Activated B cell treated with CpG ODN at 0.5 μM for 24 hours (primary cell): ENCODE measurements around the gene TBKBP1. TPM values are rescaled to one million over a fixed set of nuclear protein-coding genes. Genes with fewer than 3 reads are reported as not detected.
A peak's percentile ranks its signal among the peaks of the same experiment; 100 is the strongest.

Experiments used
- ATAC-seq: fragments of 200-7000 bp; cut with Tn5 transposase; one replicate; pipeline ENCODE4 v1.10.0; 2021; ENCODE audit warnings: low read depth, mild to moderate bottlenecking, moderate library complexity
- CTCF ChIA-PET: fragments of 350-600 bp; sonication (Branson Sonifier 250); formaldehyde crosslinking; loops from one replicate; lab custom pipeline; 2021; ENCODE audit warnings: antibody characterized with exemption; lab: Charles Lee
- POLR2A ChIA-PET: fragments of 350-600 bp; sonication (Branson Sonifier 250); formaldehyde crosslinking; loops from one replicate; lab custom pipeline; 2021; ENCODE audit warnings: antibody characterized with exemption; lab: Charles Lee
- DNase-seq: peaks from one replicate; pipeline ENCODE4 v3.0.0; 2022
- H3K27ac Mint-ChIP-seq: one replicate; pipeline ENCODE4 v1.8.0; 2020; ENCODE audit warnings: mixed read lengths
- H3K27me3 Mint-ChIP-seq: one replicate; pipeline ENCODE4 v1.8.0; 2021; ENCODE audit warnings: mixed read lengths
- H3K36me3 Mint-ChIP-seq: one replicate; pipeline ENCODE4 v1.8.0; 2021; ENCODE audit warnings: low read depth, mixed read lengths
- H3K4me1 Mint-ChIP-seq: one replicate; pipeline ENCODE4 v1.8.0; 2021; ENCODE audit warnings: mixed read lengths
- H3K4me3 Mint-ChIP-seq: one replicate; pipeline ENCODE4 v1.8.0; 2020; ENCODE audit warnings: mild to moderate bottlenecking, mixed read lengths
- H3K9me3 Mint-ChIP-seq: one replicate; pipeline ENCODE4 v1.8.0; 2020; ENCODE audit warnings: mixed read lengths
- CTCF ChIP-seq: fragments of 200-600 bp; IDR thresholded peaks from one replicate; pipeline ENCODE4 v1.8.0; 2022; ENCODE audit warnings: antibody characterized with exemption, mild to moderate bottlenecking
- intact Hi-C: fragments of 100-400 bp; cut with micrococcal nuclease; formaldehyde crosslinking; loops from one replicate; pipeline ENCODE4 v1.15.1; 2024
- total RNA-seq: library from RNA; stranded (reverse); gene quantifications from 2 replicates; pipeline ENCODE4 v1.2.3, GENCODE V29; 2022

TBKBP1 gene
- total RNA-seq, 1 donor from 2014 or later, result 4.1 TPM

- DNase-seq, result no peak
- ATAC-seq, result no peak
- CTCF ChIA-PET, result interaction anchor here (0.6 to 7.7 kb wide), 5 partner anchors 9 to 80 kb away, joined by 3 to 64 read pairs (median 20); partner anchors contain the start of gene TBX21
- Mint-ChIP-seq H3K27me3 (no peaks in the 10 kb centered on the region), H3K4me3 (no peak overlapping the region), H3K4me1 (peaks cover 31% of the 10 kb centered on the region), H3K36me3 (peaks cover 1% of the 10 kb centered on the region), H3K9me3 (no peaks in the 10 kb centered on the region), H3K27ac (peak overlapping the region; percentile 15)
- POLR2A ChIA-PET, result interaction anchor here (0.8 to 1.3 kb wide), 3 partner anchors 9 to 154 kb away, joined by 3 to 5 read pairs (median 3); partner anchors contain the start of genes SP2 and TBX21
- intact Hi-C loops, result loop anchor here (1.0 kb wide), 3 partner anchors 8 to 77 kb away; partner anchors contain the start of gene TBX21
- TF ChIP-seq CTCF, result no peak
These were observed 47.8 kb downstream of the TBKBP1 start for GRCh38 chr17:47741793-47742145.

GRCh38 chr17:47742319-47743181 is 48.6 kb downstream of the TBKBP1 start:
- no peaks in the 10 kb centered on the region for H3K9me3 Mint-ChIP-seq
- no peak overlapping the region for H3K27ac Mint-ChIP-seq
- intact Hi-C loops, result loop anchor here (1.0 kb wide), 3 partner anchors 9 to 78 kb away; partner anchors contain the start of gene TBX21
- H3K36me3 Mint-ChIP-seq, result peaks cover 1% of the 10 kb centered on the region
- H3K4me1 Mint-ChIP-seq, result peaks cover 25% of the 10 kb centered on the region
- ChIA-PET POLR2A (interaction anchor here (1.0 to 1.3 kb wide), 2 partner anchors 77 to 153 kb away, joined by 3 to 5 read pairs; partner anchors contain the start of gene SP2), CTCF (interaction anchor here (0.6 to 7.7 kb wide), 6 partner anchors 10 to 246 kb away, joined by 3 to 64 read pairs (median 12); partner anchors contain the start of gene TBX21)
- DNase-seq, result peak; percentile 53
- no peak for TF ChIP-seq CTCF
- no peaks in the 10 kb centered on the region for H3K27me3 Mint-ChIP-seq
- no peak overlapping the region for H3K4me3 Mint-ChIP-seq
- ATAC-seq, result peak; percentile 90

GRCh38 chr17:47744168-47745036 is 50.4 kb downstream of the TBKBP1 start:
- Mint-ChIP-seq H3K4me3 (no peak overlapping the region), H3K27ac (no peak overlapping the region), H3K9me3 (no peaks in the 10 kb centered on the region), H3K36me3 (peaks cover 1% of the 10 kb centered on the region), H3K27me3 (no peaks in the 10 kb centered on the region), H3K4me1 (peaks cover 24% of the 10 kb centered on the region)
- ATAC-seq, result no peak
- intact Hi-C loops, result no loop called here
- no peak for TF ChIP-seq CTCF
- ChIA-PET POLR2A (interaction anchor here (0.7 to 1.1 kb wide), 2 partner anchors 11 to 168 kb away, joined by 3 to 4 read pairs; partner anchors contain the start of gene TBX21), CTCF (interaction anchor here (0.8 to 7.7 kb wide), 3 partner anchors 9 to 80 kb away, joined by 3 to 64 read pairs (median 24); no protein-coding TSS in a partner anchor)
- no peak for DNase-seq

- Mint-ChIP-seq H3K27ac (no peak overlapping the region), H3K36me3 (peaks cover 1% of the 10 kb centered on the region), H3K4me3 (no peak overlapping the region), H3K9me3 (no peaks in the 10 kb centered on the region), H3K27me3 (no peaks in the 10 kb centered on the region), H3K4me1 (peaks cover 30% of the 10 kb centered on the region)
- ChIA-PET CTCF (interaction anchor here (0.8 kb wide), 1 partner anchor 10 kb away, joined by 3 read pairs; no protein-coding TSS in a partner anchor), POLR2A (interaction anchor here (1.1 kb wide), 1 partner anchor 12 kb away, joined by 3 read pairs; the partner anchor contains the start of gene TBX21)
- no peak for ATAC-seq
- no peak for DNase-seq
- intact Hi-C loops, result no loop called here
- no peak for TF ChIP-seq CTCF
These were observed 51.0 kb downstream of the TBKBP1 start for GRCh38 chr17:47745037-47745380.
